Lung (tissue), 12 donors: ENCODE measurements around the gene CDHR2. TPM values are rescaled to one million over a fixed set of nuclear protein-coding genes. Genes with fewer than 3 reads are reported as not detected.

Experiments
- ATAC-seq: fragments of 200-7000 bp; cut with Tn5 transposase; one replicate; pipeline ENCODE4 v1.9.1; 2020; ENCODE audit warnings: moderate number of reproducible peaks; ENCODE audit not compliant: insufficient read depth, low FRiP score
- DNase-seq, 3 donors: peaks; one replicate each; pipeline ENCODE4 v3.0.0-alpha.2; 2013 to 2017
- H3K27ac ChIP-seq, 2 donors: one replicate each; pipeline ENCODE4 v1.5.1; 2013; ENCODE audit warnings: mild to moderate bottlenecking in 2 of 2, moderate library complexity in 2 of 2, control low read depth in 1 of 2, inconsistent platforms in 1 of 2, low read depth in 1 of 2, low read length in 1 of 2
- H3K27me3 ChIP-seq, 3 donors: one replicate each; pipeline ENCODE4 v1.5.1; 2013; ENCODE audit warnings: low read length in 2 of 3; ENCODE audit not compliant: control insufficient read depth in 3 of 3, insufficient read depth in 3 of 3
- H3K36me3 ChIP-seq, 4 donors: one replicate each; pipeline ENCODE4 v1.5.1; 2013; ENCODE audit warnings: low read length in 4 of 4, mild to moderate bottlenecking in 1 of 4, moderate library complexity in 1 of 4; ENCODE audit not compliant: control insufficient read depth in 4 of 4, insufficient read depth in 4 of 4
- H3K4me1 ChIP-seq, 5 donors: one replicate each; pipeline ENCODE4 v1.5.1; 2013; ENCODE audit warnings: low read length in 5 of 5, mild to moderate bottlenecking in 2 of 5, moderate library complexity in 1 of 5; ENCODE audit not compliant: control insufficient read depth in 5 of 5, insufficient read depth in 5 of 5
- H3K4me3 ChIP-seq: one replicate; pipeline ENCODE4 v1.5.1; 2013; ENCODE audit warnings: mild to moderate bottlenecking, control low read depth, moderate library complexity
- H3K9ac ChIP-seq, 2 donors: one replicate each; pipeline ENCODE4 v1.5.1; 2013; ENCODE audit warnings: low read length in 2 of 2, control low read depth in 1 of 2; ENCODE audit not compliant: insufficient read depth in 1 of 2
- H3K9me3 ChIP-seq, 4 donors: one replicate each; pipeline ENCODE4 v1.5.1; 2013; ENCODE audit warnings: low read length in 3 of 4, mild to moderate bottlenecking in 1 of 4, moderate library complexity in 1 of 4; ENCODE audit not compliant: control insufficient read depth in 4 of 4, insufficient read depth in 3 of 4
- CTCF ChIP-seq: IDR thresholded peaks from 2 replicates; pipeline ENCODE4 v1.5.1; 2012; ENCODE audit warnings: mild to moderate bottlenecking; ENCODE audit errors: control extremely low read depth, extremely low read depth
- whole genome bisulfite sequencing, 2 donors: extraction: QIAGEN DNeasy Blood & Tissue Kit; methylation state at CpG; one replicate each; pipeline ENCODE4 v1.1.7; 2013; 5-methylcytosine and 5-hydroxymethylcytosine counted together
- polyA plus RNA-seq, 2 donors: library from polyadenylated mRNA; stranded (reverse); fragments of 200-250 nt; gene quantifications; one replicate each; pipeline ENCODE4 v1.2.1, GENCODE V29; 2013
- total RNA-seq, 2 donors: library from RNA; depleted of rRNA in 1 of 2; stranded (reverse); fragments of >200 nt in 1 of 2; gene quantifications; one replicate each; pipeline ENCODE4 v1.2.1, GENCODE V29; 2014 to 2021
- donor health status: control.
- donor health status: control.
- donor health status: Bipolar disorder and iron deficiency.
- donor health status: healthy.
- donor health status: DM: yes; HTN: yes; CAD: no.

Gene CDHR2
- total and polyA plus RNA-seq, 4 donors, result 0.02 to 1.5 (median 0.42) TPM

- Histone ChIP-seq H3K9me3 (no peaks in the 10 kb centered on the region), H3K4me1 (peaks cover 0 to 3% (median 0%) of the 10 kb centered on the region in 5 donors), H3K27me3 (no peaks in the 10 kb centered on the region), H3K36me3 (no peaks in the 10 kb centered on the region), H3K4me3 (no peak overlapping the region), H3K9ac (no peak overlapping the region), H3K27ac (no peak overlapping the region)
- WGBS, 2 donors, result 82 to 86% methylated on average over 11 of the region's 11 CpGs
- TF ChIP-seq CTCF, result no peak
- DNase-seq (no peak), ATAC-seq (no peak)
Measured at GRCh38 chr5:176552332-176552869, 3.3 kb downstream of the CDHR2 start.

- 66 to 71% methylated on average over 18 of the region's 18 CpGs for WGBS, 2 donors
- Histone ChIP-seq H3K36me3 (no peaks in the 10 kb centered on the region), H3K9ac (no peak overlapping the region), H3K27me3 (no peaks in the 10 kb centered on the region), H3K9me3 (no peaks in the 10 kb centered on the region), H3K4me3 (no peak overlapping the region), H3K27ac (no peak overlapping the region), H3K4me1 (peaks cover 0 to 3% (median 0%) of the 10 kb centered on the region in 5 donors)
- ATAC-seq (no peak), DNase-seq (no peak)
- no peak for TF ChIP-seq CTCF
Measured at GRCh38 chr5:176553260-176554085, 4.3 kb downstream of the CDHR2 start.

- H3K4me3 ChIP-seq, result no peak overlapping the region
- 96 to 98% methylated on average over 12 to 13 of the region's 13 CpGs for WGBS, 2 donors
- H3K27me3 ChIP-seq, result no peaks in the 10 kb centered on the region
- no peak overlapping the region for H3K27ac ChIP-seq
- DNase-seq (no peak), ATAC-seq (no peak)
- H3K36me3 ChIP-seq, result no peaks in the 10 kb centered on the region
- no peak for TF ChIP-seq CTCF
- no peaks in the 10 kb centered on the region for H3K9me3 ChIP-seq
- H3K9ac ChIP-seq, result no peak overlapping the region
- H3K4me1 ChIP-seq, result peaks cover 0 to 3% (median 0%) of the 10 kb centered on the region in 5 donors
Measured at GRCh38 chr5:176557846-176558245, 8.7 kb downstream of the CDHR2 start.
